ENCODE results near the gene SCUBE1.
"Not testable (repeated sequence)": the region's sequence is repeated elsewhere in the genome, so short reads cannot be mapped to it uniquely, and the experiment has no call there.

SCUBE1 gene

DNA sequence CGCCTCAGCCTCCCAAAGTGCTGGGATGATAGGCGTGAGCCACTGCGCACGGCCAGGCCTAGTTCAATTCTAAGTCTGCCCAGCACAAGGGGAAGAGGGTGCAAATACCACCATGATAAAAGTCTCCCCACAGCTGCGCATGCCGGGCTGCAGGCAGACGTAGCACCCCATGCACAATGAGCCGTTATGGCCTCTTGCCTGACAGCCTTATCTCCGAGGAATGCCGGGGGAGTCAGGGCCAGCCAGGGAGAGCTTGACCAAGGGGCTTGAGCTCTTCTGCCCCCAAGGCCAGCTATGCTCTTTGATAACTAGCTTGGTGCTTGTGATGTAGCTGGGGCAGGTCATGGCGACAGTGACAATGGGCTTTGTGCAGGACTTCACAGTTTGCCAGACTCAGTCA is 13.7 kb upstream of the SCUBE1 start:
- no peak for DNase-seq

DNA sequence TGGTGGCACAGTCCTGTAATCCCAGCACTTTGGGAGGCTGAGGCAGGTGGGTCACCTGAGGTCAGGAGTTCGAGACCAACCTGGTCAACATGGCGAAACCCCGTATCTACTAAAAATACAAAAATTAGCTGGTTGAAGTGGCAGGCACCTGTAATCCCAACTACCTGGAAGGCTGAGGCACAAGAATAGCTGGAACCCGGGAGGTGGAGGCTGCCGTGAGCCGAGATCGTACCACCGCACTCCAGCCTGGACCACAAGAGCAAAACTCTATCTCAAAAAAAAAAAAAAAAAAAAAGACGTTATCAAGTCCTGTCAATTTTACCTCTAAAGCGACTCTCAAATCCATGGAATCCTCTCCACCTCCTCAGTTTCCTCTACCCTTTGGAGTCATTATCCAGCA is 12.5 kb upstream of the SCUBE1 start:
- DNase-seq: not testable (repeated sequence)

GRCh38 chr22:43351966-43352345 is 8.8 kb upstream of the SCUBE1 start:
- no peak for DNase-seq

GRCh38 chr22:43349636-43350035 is 6.5 kb upstream of the SCUBE1 start:
- no peak for DNase-seq

DNA sequence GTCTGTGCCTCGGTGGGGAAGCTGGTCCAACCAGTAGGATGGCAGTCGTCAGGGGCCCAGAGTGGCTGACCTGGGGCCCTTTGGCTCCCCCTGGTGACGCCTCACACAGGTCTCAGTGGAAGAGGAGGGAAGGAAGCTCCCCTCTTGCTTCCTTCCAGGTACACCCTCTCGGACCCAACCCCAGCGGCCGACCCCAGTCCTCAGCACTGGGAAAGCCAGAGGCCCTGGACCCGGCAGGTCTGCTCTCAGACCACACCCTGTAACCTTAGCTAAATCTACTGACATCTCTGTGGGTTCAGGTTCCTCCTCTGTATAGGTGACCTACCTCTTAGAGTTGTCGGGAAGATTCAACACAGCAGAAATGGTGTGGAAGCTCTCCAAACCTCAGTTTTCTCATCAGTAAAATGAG is 3.4 kb upstream of the SCUBE1 start:
- peak; percentile 49 to 71 for DNase-seq

- no peak for DNase-seq
These were observed 2.7 kb upstream of the SCUBE1 start for GRCh38 chr22:43345761-43346301.

- no peak for DNase-seq
These were observed 2.2 kb upstream of the SCUBE1 start for GRCh38 chr22:43345356-43345755.

DNA sequence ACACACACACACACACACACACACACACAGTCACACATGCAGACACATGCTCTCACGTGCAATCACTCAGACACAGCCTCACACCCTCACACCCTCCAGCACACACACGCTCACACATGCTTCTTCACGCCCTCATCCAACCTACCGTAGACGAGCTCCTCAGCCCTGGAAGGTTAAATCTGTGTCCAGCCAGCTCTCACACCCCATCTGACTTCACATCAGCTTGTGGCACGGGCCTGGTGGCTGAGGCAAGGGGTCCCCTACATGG is 1.3 kb upstream of the SCUBE1 start:
- DNase-seq: no peak

DNA sequence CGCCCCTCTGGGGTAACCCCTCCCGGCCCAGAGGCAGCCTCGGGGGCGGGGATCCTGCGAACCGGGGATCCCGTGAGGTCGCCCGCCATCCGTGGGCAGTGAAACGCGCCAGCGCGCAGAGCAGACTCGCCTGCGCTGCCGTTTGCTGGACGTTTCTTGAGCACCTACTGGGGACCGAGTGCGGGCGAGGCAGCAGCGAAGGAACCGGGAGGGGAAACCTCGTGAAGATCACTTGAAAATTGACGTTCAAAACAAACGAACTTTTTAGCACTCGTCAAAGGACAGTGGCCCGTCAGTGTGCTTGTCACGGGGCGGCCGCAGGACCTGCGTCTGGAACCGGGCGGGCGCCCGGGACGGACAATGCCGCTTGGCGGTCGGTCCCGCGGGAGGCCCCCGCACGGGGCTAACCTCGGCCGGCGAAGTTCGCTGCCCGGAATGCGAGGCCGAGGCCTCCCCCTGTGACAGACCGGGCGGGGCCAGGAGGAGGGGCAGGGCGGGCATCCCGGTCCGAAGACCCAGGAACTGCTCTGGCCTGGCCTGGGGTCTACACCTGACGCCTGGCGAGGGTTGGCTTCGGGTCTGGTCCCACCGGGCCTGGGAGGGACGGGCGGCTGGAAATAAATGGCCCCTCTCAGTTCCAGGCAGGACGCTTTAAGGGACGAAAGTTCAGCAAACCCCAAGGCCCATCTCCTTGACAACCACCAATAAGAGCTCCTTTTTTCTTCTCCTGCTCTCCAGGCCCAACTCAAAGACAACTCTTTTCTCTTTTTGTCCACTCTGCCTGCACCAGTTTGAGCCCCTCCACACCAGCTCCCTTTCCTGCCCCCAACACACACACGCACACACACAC is 723 bp upstream of the SCUBE1 start:
- no peak for DNase-seq

GRCh38 chr22:43342347-43343261 is 568 bp downstream of the SCUBE1 start:
- DNase-seq: no peak

DNA sequence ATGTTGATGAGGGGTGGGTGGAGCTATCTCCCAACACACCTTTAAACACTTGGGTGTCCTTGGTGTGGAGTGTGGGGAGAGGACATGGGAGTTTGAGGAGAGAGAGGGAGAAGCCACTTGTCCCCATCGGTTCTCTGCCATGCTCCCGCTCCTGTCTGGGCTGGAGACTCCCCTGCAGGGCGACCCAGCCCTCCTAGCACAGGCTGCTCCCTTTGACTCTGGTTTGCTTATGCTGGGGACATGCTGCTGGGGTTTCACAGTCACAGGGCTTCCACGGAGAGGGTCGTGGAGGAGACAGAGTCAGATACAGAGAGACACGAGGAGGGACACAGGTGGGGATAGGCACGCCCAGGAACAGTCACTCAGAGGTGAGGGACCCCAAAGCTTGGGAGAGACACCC is 1.6 kb downstream of the SCUBE1 start:
- DNase-seq: no peak

GRCh38 chr22:43338766-43339345 is 4.3 kb downstream of the SCUBE1 start:
- DNase-seq: no peak

DNA sequence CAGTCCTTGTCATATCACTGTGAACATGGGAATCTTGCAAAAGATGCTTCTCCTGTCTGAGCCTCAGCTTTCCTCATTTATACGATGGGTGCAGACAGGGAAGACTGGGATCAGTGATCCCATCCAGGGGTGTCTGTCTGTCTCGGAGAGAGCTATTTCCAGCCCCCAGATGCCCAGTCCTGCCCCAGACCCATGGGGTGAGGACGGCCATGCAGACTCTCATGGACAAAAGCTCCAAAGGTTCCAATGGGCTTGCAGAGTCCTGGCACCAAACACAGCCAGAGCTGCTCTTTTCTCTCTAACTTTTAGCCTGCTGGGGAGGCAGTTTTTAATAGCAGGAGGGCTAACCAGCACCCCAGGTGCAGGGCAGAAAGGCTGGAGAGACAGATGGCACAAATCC is 5.2 kb downstream of the SCUBE1 start:
- DNase-seq: no peak

GRCh38 chr22:43337385-43337784 is 5.8 kb downstream of the SCUBE1 start:
- no peak for DNase-seq

DNA sequence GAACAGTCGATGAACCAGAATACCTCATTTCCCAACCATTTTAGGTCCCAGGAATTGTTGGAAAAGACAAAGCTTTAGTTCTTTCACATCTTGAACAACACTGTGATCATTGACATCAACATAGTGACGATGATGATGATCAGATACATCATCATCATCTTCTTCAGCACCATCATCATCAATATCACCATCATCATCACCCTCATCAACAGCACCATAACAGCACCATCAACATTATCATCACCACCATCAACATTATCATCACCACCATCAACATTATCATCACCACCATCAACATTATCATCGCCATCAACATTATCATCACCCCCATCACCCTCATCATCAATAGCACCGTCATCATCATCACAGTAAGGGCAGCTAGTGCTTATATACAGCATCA is 8.8 kb downstream of the SCUBE1 start:
- no peak for DNase-seq

- DNase-seq: no peak
These were observed 9.2 kb downstream of the SCUBE1 start for GRCh38 chr22:43333978-43334377.

DNA sequence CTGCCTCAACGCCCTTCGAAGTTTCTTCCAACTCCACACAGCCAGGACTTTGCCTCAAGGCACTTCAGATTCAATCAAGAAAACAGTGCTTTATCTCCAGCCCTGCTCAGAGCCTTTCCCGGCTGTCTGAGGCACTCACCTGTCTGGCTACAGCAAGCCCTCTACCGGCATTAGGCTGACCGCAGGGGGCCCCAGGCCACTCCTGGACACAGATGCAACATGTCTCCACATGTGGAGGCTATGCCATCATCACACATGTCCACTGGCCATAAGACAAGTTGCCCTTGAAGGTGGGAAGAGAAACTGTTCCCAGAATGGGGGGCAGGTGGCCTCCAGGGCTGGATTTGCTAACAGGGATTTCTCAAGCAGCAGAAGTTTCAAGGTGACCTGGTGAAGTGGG is 10.0 kb downstream of the SCUBE1 start:
- DNase-seq: no peak

GRCh38 chr22:43331698-43332097 is 11.5 kb downstream of the SCUBE1 start:
- no peak for DNase-seq

DNA sequence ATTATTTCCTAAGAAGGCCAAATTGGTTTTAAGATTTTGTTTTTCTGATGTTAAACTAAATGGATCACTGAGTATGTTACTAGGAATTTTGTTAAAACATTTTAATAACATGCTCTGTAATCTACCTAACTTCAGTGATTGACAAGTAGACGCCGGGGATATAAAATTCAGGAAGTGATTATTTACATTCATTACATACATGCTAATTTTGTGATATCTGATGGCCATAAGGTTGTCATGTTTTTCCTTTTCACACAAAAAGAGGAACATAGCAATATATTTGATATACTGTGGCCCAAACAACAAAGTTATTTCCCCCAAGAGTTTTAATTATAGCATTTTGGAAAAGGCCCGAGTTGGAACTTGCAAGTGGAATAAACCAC is 12.1 kb downstream of the SCUBE1 start:
- no peak for DNase-seq

- no peak for DNase-seq
These were observed 12.7 kb downstream of the SCUBE1 start for GRCh38 chr22:43330178-43331068.

GRCh38 chr22:43329061-43329460 is 14.1 kb downstream of the SCUBE1 start:
- no peak for DNase-seq

GRCh38 chr22:43327157-43327438 is 16.1 kb downstream of the SCUBE1 start:
- no peak for DNase-seq
